GM12878 (cell line): ENCODE measurements around the gene LHX2. TPM values are rescaled to one million over a fixed set of nuclear protein-coding genes. Genes with fewer than 3 reads are reported as not detected.

ENCODE experiments used
- BCL3 ChIP-seq: IDR thresholded peaks from 2 replicates; pipeline ENCODE4 v1.6.1; 2011; ENCODE audit warnings: borderline replicate concordance, low read depth, mild to moderate bottlenecking, moderate library complexity, low read length; ENCODE audit not compliant: insufficient read depth, poor library complexity, severe bottlenecking
- EED ChIP-seq: sonication (generic); IDR thresholded peaks from 2 replicates; pipeline ENCODE4 v1.6.1; 2016; ENCODE audit warnings: antibody characterized with exemption, low read depth
- HDGF ChIP-seq: fragments of 450-650 bp; IDR thresholded peaks from 2 replicates; pipeline ENCODE4 v1.6.1; 2016; ENCODE audit warnings: antibody characterized with exemption
- IKZF1 ChIP-seq: fragments of 450-650 bp; conservative IDR thresholded peaks from 2 replicates; pipeline ENCODE4 v1.6.1; 2017; ENCODE audit warnings: antibody characterized with exemption, mild to moderate bottlenecking
- MLLT1 ChIP-seq: fragments of 450-650 bp; IDR thresholded peaks from 2 replicates; pipeline ENCODE4 v1.6.1; 2016; ENCODE audit warnings: mild to moderate bottlenecking
- PAX5 ChIP-seq: IDR thresholded peaks from 2 replicates; pipeline ENCODE4 v1.6.1; 2011; ENCODE audit warnings: low read depth, low read length, borderline replicate concordance
- TCF7 ChIP-seq: IDR thresholded peaks from 2 replicates; pipeline ENCODE4 v1.6.1; 2014; ENCODE audit warnings: antibody characterized with exemption, borderline replicate concordance
- YBX1 ChIP-seq: fragments of 450-650 bp; IDR thresholded peaks from 2 replicates; pipeline ENCODE4 v1.6.1; 2016; ENCODE audit warnings: antibody characterized with exemption
- ZBTB4 ChIP-seq: fragments of 450-650 bp; formaldehyde crosslinking; IDR thresholded peaks from 2 replicates; pipeline ENCODE4 v1.4.0; 2022; ENCODE audit warnings: mild to moderate bottlenecking, moderate library complexity
- ZNF24 ChIP-seq: fragments of 450-650 bp; IDR thresholded peaks from 2 replicates; pipeline ENCODE4 v1.6.1; 2017; ENCODE audit warnings: antibody characterized with exemption, mild to moderate bottlenecking
- polyA plus RNA-seq, 11 experiments: library from polyadenylated mRNA; depleted of rRNA in 4 of 11; unstranded in 6 of 11; stranded (reverse) in 5 of 11; fragments of >200 nt; fragmentation: Nextera tagmentation in 4 of 11; fragmentation: Illumina TruSeq in 1 of 11; extraction: Ambion mirVana in 4 of 11; extraction: Trizol in 1 of 11; gene quantifications; 1 replicate in 1 of 11; 2 replicates in 10 of 11; pipeline versions ENCODE4 v1.2.1 to v1.2.3, GENCODE V29; 2011 to 2016; ENCODE audit warnings: inconsistent platforms in 2 of 11, missing spikeins in 2 of 11, low read depth in 1 of 11
- total RNA-seq, 4 experiments: library from RNA; depleted of rRNA in 3 of 4; stranded (reverse); fragments of >200 nt in 3 of 4; fragmentation: Illumina TruSeq in 1 of 4; extraction: Trizol in 1 of 4; gene quantifications; 2 replicates each; pipeline versions ENCODE4 v1.2.1 to v1.2.3, GENCODE V29; 2013 to 2021
- TF ChIP-seq, protein P1 (sequence below): fragments of 450-650 bp; IDR thresholded peaks from 2 replicates; pipeline ENCODE4 v1.6.1; 2016; ENCODE audit warnings: mild to moderate bottlenecking, moderate library complexity, borderline replicate concordance
- TF ChIP-seq, protein P2 (sequence below): IDR thresholded peaks from 2 replicates; pipeline ENCODE4 v1.6.1; 2011; ENCODE audit warnings: low read depth, low read length, improper control_type of control experiment, borderline replicate concordance
- TF ChIP-seq, protein P3 (sequence below): IDR thresholded peaks from 2 replicates; pipeline ENCODE4 v1.6.1; 2012; ENCODE audit warnings: low read length, inconsistent platforms
- TF ChIP-seq, protein P4 (sequence below): fragments of 450-650 bp; IDR thresholded peaks from 2 replicates; pipeline ENCODE4 v1.6.1; 2016; ENCODE audit warnings: mild to moderate bottlenecking

Gene LHX2
- total and polyA plus RNA-seq, 10 of the 15 experiments (the other 5 are each of a cell fraction or from before 2014, with no cell fraction given) = 0.82 to 69.8 (median 5.3) TPM

- TF ChIP-seq, protein P1, sequence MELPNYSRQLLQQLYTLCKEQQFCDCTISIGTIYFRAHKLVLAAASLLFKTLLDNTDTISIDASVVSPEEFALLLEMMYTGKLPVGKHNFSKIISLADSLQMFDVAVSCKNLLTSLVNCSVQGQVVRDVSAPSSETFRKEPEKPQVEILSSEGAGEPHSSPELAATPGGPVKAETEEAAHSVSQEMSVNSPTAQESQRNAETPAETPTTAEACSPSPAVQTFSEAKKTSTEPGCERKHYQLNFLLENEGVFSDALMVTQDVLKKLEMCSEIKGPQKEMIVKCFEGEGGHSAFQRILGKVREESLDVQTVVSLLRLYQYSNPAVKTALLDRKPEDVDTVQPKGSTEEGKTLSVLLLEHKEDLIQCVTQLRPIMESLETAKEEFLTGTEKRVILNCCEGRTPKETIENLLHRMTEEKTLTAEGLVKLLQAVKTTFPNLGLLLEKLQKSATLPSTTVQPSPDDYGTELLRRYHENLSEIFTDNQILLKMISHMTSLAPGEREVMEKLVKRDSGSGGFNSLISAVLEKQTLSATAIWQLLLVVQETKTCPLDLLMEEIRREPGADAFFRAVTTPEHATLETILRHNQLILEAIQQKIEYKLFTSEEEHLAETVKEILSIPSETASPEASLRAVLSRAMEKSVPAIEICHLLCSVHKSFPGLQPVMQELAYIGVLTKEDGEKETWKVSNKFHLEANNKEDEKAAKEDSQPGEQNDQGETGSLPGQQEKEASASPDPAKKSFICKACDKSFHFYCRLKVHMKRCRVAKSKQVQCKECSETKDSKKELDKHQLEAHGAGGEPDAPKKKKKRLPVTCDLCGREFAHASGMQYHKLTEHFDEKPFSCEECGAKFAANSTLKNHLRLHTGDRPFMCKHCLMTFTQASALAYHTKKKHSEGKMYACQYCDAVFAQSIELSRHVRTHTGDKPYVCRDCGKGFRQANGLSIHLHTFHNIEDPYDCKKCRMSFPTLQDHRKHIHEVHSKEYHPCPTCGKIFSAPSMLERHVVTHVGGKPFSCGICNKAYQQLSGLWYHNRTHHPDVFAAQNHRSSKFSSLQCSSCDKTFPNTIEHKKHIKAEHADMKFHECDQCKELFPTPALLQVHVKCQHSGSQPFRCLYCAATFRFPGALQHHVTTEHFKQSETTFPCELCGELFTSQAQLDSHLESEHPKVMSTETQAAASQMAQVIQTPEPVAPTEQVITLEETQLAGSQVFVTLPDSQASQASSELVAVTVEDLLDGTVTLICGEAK = no peak
- TF ChIP-seq ZBTB4 = no peak
- TF ChIP-seq, protein P2, sequence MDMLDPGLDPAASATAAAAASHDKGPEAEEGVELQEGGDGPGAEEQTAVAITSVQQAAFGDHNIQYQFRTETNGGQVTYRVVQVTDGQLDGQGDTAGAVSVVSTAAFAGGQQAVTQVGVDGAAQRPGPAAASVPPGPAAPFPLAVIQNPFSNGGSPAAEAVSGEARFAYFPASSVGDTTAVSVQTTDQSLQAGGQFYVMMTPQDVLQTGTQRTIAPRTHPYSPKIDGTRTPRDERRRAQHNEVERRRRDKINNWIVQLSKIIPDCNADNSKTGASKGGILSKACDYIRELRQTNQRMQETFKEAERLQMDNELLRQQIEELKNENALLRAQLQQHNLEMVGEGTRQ = no peak
- TF ChIP-seq ZNF24 = no peak
- TF ChIP-seq MLLT1 = 0 out of 2 replicates have a peak, but pooled peaks have one; percentile 18
- TF ChIP-seq EED = no peak
- TF ChIP-seq, protein P3, sequence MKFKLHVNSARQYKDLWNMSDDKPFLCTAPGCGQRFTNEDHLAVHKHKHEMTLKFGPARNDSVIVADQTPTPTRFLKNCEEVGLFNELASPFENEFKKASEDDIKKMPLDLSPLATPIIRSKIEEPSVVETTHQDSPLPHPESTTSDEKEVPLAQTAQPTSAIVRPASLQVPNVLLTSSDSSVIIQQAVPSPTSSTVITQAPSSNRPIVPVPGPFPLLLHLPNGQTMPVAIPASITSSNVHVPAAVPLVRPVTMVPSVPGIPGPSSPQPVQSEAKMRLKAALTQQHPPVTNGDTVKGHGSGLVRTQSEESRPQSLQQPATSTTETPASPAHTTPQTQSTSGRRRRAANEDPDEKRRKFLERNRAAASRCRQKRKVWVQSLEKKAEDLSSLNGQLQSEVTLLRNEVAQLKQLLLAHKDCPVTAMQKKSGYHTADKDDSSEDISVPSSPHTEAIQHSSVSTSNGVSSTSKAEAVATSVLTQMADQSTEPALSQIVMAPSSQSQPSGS = no peak
- TF ChIP-seq BCL3 = no peak
- TF ChIP-seq IKZF1 = peak; percentile 16; the same call in 1 of the 2 replicates
- 0 out of 2 replicates have a peak, but pooled peaks have one; percentile 19 for TF ChIP-seq HDGF
- no peak for TF ChIP-seq PAX5
- TF ChIP-seq, protein P4, sequence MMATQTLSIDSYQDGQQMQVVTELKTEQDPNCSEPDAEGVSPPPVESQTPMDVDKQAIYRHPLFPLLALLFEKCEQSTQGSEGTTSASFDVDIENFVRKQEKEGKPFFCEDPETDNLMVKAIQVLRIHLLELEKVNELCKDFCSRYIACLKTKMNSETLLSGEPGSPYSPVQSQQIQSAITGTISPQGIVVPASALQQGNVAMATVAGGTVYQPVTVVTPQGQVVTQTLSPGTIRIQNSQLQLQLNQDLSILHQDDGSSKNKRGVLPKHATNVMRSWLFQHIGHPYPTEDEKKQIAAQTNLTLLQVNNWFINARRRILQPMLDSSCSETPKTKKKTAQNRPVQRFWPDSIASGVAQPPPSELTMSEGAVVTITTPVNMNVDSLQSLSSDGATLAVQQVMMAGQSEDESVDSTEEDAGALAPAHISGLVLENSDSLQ = peak; percentile 37; the same call in 1 of the 2 replicates
- TF ChIP-seq YBX1 = no peak
- TF ChIP-seq TCF7 = no peak
Measured at GRCh38 chr9:124011460-124012301, at the start of gene LHX2 (continued).
